GM23338 (cell line): ENCODE measurements around the gene SPACA4. TPM values are rescaled to one million over a fixed set of nuclear protein-coding genes. Genes with fewer than 3 reads are reported as not detected.
A peak's percentile ranks its signal among the peaks of the same experiment; 100 is the strongest.

Source experiments
- ATAC-seq: fragments of 200-7000 bp; cut with Tn5 transposase; 3 replicates; pipeline ENCODE4 v1.9.1; 2020
- DNase-seq: peaks from one replicate; pipeline ENCODE4 v3.0.0-alpha.2; 2015; ENCODE audit warnings: low spot score
- H2AFZ ChIP-seq: fragments of 200-600 bp; sonication (generic); 2 replicates; pipeline ENCODE4 v1.8.0; 2016; ENCODE audit warnings: antibody characterized with exemption, mild to moderate bottlenecking, moderate library complexity
- H3F3A ChIP-seq: fragments of 200-600 bp; sonication (generic); replicated peaks from 2 replicates; pipeline ENCODE4 v1.8.0; 2017; ENCODE audit warnings: antibody characterized with exemption, mixed run types, low read depth
- H3K27ac ChIP-seq: fragments of 200-600 bp; sonication (generic); 2 replicates; pipeline ENCODE4 v1.6.1; 2016; ENCODE audit warnings: low read depth
- H3K27me3 ChIP-seq: fragments of 200-600 bp; sonication (generic); 2 replicates; pipeline ENCODE4 v1.8.0; 2016; ENCODE audit warnings: mild to moderate bottlenecking, mixed run types, moderate library complexity; ENCODE audit not compliant: insufficient read depth
- H3K36me3 ChIP-seq: fragments of 200-600 bp; sonication (generic); 2 replicates; pipeline ENCODE4 v1.8.0; 2016; ENCODE audit warnings: mild to moderate bottlenecking; ENCODE audit not compliant: insufficient read depth
- H3K4me1 ChIP-seq: fragments of 200-600 bp; sonication (generic); 2 replicates; pipeline ENCODE4 v1.8.0; 2016; ENCODE audit warnings: mild to moderate bottlenecking, moderate library complexity; ENCODE audit not compliant: insufficient read depth
- H3K4me2 ChIP-seq: fragments of 200-600 bp; sonication (generic); 2 replicates; pipeline ENCODE4 v1.7.1; 2017; ENCODE audit warnings: mixed run types
- H3K4me3 ChIP-seq: fragments of 200-600 bp; sonication (generic); 2 replicates; pipeline ENCODE4 v1.6.1; 2016; ENCODE audit warnings: mixed run types
- H3K79me2 ChIP-seq: fragments of 200-600 bp; sonication (generic); replicated peaks from 2 replicates; pipeline ENCODE4 v1.8.0; 2017; ENCODE audit warnings: mild to moderate bottlenecking; ENCODE audit not compliant: insufficient read depth
- H3K9me2 ChIP-seq: fragments of 200-600 bp; sonication (generic); 2 replicates; pipeline ENCODE4 v1.8.0; 2017; ENCODE audit not compliant: insufficient read depth
- H4K20me1 ChIP-seq: fragments of 200-600 bp; sonication (generic); replicated peaks from 2 replicates; pipeline ENCODE4 v1.8.0; 2017; ENCODE audit warnings: mild to moderate bottlenecking; ENCODE audit not compliant: insufficient read depth
- H3K27ac Mint-ChIP-seq: 2 replicates; pipeline ENCODE4 v1.8.0; 2020; ENCODE audit warnings: inconsistent platforms, mild to moderate bottlenecking, moderate library complexity, mixed read lengths
- H3K27me3 Mint-ChIP-seq: 3 replicates; pipeline ENCODE4 v1.8.0; 2022; ENCODE audit warnings: low read depth, mild to moderate bottlenecking, moderate library complexity, mixed read lengths, inconsistent platforms; ENCODE audit not compliant: insufficient read depth, poor library complexity
- H3K36me3 Mint-ChIP-seq: 3 replicates; pipeline ENCODE4 v1.8.0; 2021; ENCODE audit warnings: low read depth, mild to moderate bottlenecking, inconsistent platforms, moderate library complexity, mixed read lengths
- H3K4me1 Mint-ChIP-seq: 3 replicates; pipeline ENCODE4 v1.8.0; 2020; ENCODE audit warnings: mild to moderate bottlenecking, inconsistent platforms, mixed read lengths
- H3K4me3 Mint-ChIP-seq: 3 replicates; pipeline ENCODE4 v1.8.0; 2021; ENCODE audit warnings: moderate library complexity, mild to moderate bottlenecking, inconsistent platforms, mixed read lengths
- H3K9me3 Mint-ChIP-seq: 3 replicates; pipeline ENCODE4 v1.8.0; 2020; ENCODE audit warnings: moderate library complexity, mild to moderate bottlenecking, inconsistent platforms, mixed read lengths
- CREB1 ChIP-seq: fragments of 250-450 bp; sonication (Bioruptor Pico); IDR thresholded peaks from 2 replicates; pipeline ENCODE4 v1.5.0; 2020; ENCODE audit warnings: low read depth, mild to moderate bottlenecking, moderate library complexity
- EZH2 ChIP-seq: fragments of 200-600 bp; sonication (generic); IDR thresholded peaks from one replicate; pipeline ENCODE4 v1.8.0; 2017; ENCODE audit warnings: antibody characterized with exemption, mild to moderate bottlenecking, low read depth; ENCODE audit not compliant: unreplicated experiment
- EZH2phosphoT487 ChIP-seq: fragments of 200-600 bp; sonication (generic); IDR thresholded peaks from one replicate; pipeline ENCODE4 v1.8.1; 2018; ENCODE audit warnings: antibody characterized with exemption; ENCODE audit not compliant: unreplicated experiment
- JUNB ChIP-seq: IDR thresholded peaks from one replicate; pipeline ENCODE4 v1.6.1; 2016; ENCODE audit warnings: antibody characterized with exemption; ENCODE audit not compliant: unreplicated experiment
- POLR2AphosphoS5 ChIP-seq: IDR thresholded peaks from 2 replicates; pipeline ENCODE4 v1.6.1; 2016; ENCODE audit warnings: antibody characterized with exemption, low read depth
- STAT1 ChIP-seq: IDR thresholded peaks from one replicate; pipeline ENCODE4 v1.6.1; 2016; ENCODE audit warnings: antibody characterized with exemption; ENCODE audit not compliant: unreplicated experiment
- ZNF114 ChIP-seq: fragments of 250-450 bp; sonication (Bioruptor Pico); IDR thresholded peaks from 2 replicates; pipeline ENCODE4 v1.5.0; 2020; ENCODE audit warnings: mild to moderate bottlenecking, moderate library complexity
- polyA plus RNA-seq: library from polyadenylated mRNA; unstranded; fragments of >200 nt; fragmentation: Nextera tagmentation; extraction: Ambion mirVana; gene quantifications from 2 replicates; pipeline ENCODE4 v1.2.1, GENCODE V29; 2016
- total RNA-seq: library from RNA; depleted of rRNA; stranded (reverse); fragments of >200 nt; shearing (Covaris generic); gene quantifications from 2 replicates; pipeline ENCODE4 v1.2.3, GENCODE V29; 2014
- TF ChIP-seq, protein P1 (sequence below): IDR thresholded peaks from one replicate; pipeline ENCODE4 v1.6.1; 2018; ENCODE audit warnings: antibody characterized with exemption; ENCODE audit not compliant: unreplicated experiment
- TF ChIP-seq, protein P2 (sequence below): IDR thresholded peaks from 2 replicates; pipeline ENCODE4 v1.6.1; 2016; ENCODE audit warnings: antibody characterized with exemption
- TF ChIP-seq, protein P3 (sequence below), 2 experiments: fragments of 200-600 bp in 1 of 2; sonication (generic) in 1 of 2; conservative IDR thresholded peaks; 2 replicates each; pipeline versions ENCODE4 v1.5.1 to v1.6.1; 2016 to 2017; ENCODE audit warnings: antibody characterized with exemption in 2 of 2, low read depth in 2 of 2, mild to moderate bottlenecking in 2 of 2, moderate library complexity in 1 of 2

Gene SPACA4
- total and polyA plus RNA-seq, 2 experiments from 2014 or later, result not detected

DNA sequence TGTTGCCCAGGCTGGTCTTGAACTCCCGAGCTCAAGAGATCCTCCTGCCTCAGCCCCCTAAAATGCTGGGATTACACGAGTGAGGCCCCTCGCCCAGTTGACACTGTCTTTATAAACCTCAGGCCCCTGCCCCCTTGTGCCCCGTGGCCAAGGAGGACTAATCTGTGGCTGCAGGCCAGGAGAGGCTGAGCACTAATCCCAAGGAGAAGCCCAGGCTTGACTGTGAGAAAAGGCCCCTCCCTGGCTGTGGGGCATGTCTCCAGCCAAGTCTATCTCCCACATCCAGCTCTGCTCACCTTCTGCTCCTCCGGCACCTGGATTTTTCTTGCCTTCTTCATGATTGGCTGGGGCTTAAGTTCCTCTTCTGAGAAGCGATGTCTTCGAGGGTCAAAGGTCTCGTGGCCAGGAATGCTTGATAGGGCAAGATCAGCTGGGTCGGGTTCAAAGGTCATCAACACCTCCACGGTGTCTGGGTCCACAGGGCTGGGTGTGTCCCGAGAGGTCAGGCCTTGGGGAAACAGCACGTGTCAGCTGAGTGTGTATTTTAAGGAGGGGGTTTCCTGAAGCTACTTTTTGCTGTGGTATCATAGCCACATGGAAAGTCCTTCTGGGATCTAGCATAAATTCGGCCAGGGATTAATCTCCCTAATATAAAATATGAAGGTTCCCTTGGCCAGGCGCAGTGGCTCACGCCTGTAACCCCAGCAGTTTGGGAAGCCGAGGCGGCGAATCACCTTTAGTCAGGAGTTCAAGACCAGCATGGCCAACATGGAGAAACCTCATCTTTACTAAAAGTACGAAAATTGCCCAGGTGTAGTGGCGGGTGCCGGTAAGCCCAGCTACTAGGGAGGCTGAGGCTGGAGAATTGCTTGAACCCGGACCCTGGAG lies 26.9 kb downstream of the SPACA4 start:
- H3K4me3 Mint-ChIP-seq, result peak overlapping the region; percentile 60; the same call in 2 of the 3 replicates
- H3K27ac Mint-ChIP-seq, result no peak overlapping the region
- Histone ChIP-seq H3K27me3 (peaks cover 14% of the 10 kb centered on the region), H3K4me3 (no peak overlapping the region), H3K27ac (no peak overlapping the region), H3K9me2 (no peaks in the 10 kb centered on the region), H3K79me2 (no peaks in the 10 kb centered on the region), H3K36me3 (no peaks in the 10 kb centered on the region), H2AFZ (no peak overlapping the region), H3K4me1 (peaks cover 24% of the 10 kb centered on the region), H3F3A (peaks cover 46% of the 10 kb centered on the region), H4K20me1 (no peaks in the 10 kb centered on the region), H3K4me2 (peak overlapping the region; percentile 69)
- peaks cover 31% of the 10 kb centered on the region for H3K4me1 Mint-ChIP-seq
- no peak for DNase-seq
- H3K36me3 Mint-ChIP-seq, result peaks cover 5% of the 10 kb centered on the region
- TF ChIP-seq, protein P1, sequence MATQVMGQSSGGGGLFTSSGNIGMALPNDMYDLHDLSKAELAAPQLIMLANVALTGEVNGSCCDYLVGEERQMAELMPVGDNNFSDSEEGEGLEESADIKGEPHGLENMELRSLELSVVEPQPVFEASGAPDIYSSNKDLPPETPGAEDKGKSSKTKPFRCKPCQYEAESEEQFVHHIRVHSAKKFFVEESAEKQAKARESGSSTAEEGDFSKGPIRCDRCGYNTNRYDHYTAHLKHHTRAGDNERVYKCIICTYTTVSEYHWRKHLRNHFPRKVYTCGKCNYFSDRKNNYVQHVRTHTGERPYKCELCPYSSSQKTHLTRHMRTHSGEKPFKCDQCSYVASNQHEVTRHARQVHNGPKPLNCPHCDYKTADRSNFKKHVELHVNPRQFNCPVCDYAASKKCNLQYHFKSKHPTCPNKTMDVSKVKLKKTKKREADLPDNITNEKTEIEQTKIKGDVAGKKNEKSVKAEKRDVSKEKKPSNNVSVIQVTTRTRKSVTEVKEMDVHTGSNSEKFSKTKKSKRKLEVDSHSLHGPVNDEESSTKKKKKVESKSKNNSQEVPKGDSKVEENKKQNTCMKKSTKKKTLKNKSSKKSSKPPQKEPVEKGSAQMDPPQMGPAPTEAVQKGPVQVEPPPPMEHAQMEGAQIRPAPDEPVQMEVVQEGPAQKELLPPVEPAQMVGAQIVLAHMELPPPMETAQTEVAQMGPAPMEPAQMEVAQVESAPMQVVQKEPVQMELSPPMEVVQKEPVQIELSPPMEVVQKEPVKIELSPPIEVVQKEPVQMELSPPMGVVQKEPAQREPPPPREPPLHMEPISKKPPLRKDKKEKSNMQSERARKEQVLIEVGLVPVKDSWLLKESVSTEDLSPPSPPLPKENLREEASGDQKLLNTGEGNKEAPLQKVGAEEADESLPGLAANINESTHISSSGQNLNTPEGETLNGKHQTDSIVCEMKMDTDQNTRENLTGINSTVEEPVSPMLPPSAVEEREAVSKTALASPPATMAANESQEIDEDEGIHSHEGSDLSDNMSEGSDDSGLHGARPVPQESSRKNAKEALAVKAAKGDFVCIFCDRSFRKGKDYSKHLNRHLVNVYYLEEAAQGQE, result no peak
- TF ChIP-seq JUNB (no peak), ZNF114 (no peak), EZH2 (no peak)
- TF ChIP-seq, protein P2, sequence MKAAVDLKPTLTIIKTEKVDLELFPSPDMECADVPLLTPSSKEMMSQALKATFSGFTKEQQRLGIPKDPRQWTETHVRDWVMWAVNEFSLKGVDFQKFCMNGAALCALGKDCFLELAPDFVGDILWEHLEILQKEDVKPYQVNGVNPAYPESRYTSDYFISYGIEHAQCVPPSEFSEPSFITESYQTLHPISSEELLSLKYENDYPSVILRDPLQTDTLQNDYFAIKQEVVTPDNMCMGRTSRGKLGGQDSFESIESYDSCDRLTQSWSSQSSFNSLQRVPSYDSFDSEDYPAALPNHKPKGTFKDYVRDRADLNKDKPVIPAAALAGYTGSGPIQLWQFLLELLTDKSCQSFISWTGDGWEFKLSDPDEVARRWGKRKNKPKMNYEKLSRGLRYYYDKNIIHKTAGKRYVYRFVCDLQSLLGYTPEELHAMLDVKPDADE, result no peak
- peaks cover 35% of the 10 kb centered on the region for H3K27me3 Mint-ChIP-seq
- no peak for ATAC-seq
- H3K9me3 Mint-ChIP-seq, result no peaks in the 10 kb centered on the region; the same call in 2 of the 3 replicates

DNA sequence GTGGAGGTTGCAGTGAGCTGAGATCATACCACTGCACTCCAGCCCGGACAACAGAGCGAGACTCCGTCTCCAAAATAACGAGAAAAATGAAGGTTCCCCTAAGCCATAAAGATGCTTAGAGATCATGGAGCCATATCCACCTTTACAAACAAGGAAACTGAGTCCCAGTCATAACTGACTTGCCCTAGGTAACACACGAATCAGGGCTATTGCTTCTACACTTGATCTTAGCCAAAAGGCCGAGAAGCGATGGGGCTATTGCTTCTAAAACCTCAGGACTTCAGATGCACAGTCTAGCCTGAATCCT lies 27.4 kb downstream of the SPACA4 start:
- no peak for ATAC-seq
- TF ChIP-seq CREB1 (CRISPR knock-in tag) (no peak), POLR2AphosphoS5 (no peak), EZH2phosphoT487 (no peak), STAT1 (no peak)
- TF ChIP-seq, protein P3, sequence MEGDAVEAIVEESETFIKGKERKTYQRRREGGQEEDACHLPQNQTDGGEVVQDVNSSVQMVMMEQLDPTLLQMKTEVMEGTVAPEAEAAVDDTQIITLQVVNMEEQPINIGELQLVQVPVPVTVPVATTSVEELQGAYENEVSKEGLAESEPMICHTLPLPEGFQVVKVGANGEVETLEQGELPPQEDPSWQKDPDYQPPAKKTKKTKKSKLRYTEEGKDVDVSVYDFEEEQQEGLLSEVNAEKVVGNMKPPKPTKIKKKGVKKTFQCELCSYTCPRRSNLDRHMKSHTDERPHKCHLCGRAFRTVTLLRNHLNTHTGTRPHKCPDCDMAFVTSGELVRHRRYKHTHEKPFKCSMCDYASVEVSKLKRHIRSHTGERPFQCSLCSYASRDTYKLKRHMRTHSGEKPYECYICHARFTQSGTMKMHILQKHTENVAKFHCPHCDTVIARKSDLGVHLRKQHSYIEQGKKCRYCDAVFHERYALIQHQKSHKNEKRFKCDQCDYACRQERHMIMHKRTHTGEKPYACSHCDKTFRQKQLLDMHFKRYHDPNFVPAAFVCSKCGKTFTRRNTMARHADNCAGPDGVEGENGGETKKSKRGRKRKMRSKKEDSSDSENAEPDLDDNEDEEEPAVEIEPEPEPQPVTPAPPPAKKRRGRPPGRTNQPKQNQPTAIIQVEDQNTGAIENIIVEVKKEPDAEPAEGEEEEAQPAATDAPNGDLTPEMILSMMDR (conservative IDR thresholded peaks at IDR 0.05; ENCODE audit: low read depth in 2 of 2), result no peak
- TF ChIP-seq, protein P1, result no peak

More for the DNA sequence above, 27.4 kb downstream of the SPACA4 start:
- Histone ChIP-seq H2AFZ (no peak overlapping the region), H3K27me3 (peaks cover 14% of the 10 kb centered on the region), H3K4me2 (peak overlapping the region; percentile 69), H3F3A (peaks cover 49% of the 10 kb centered on the region), H3K36me3 (no peaks in the 10 kb centered on the region), H4K20me1 (no peaks in the 10 kb centered on the region), H3K27ac (no peak overlapping the region), H3K4me1 (peaks cover 30% of the 10 kb centered on the region), H3K9me2 (no peaks in the 10 kb centered on the region), H3K4me3 (peak overlapping the region; percentile 29; the same call in 1 of the 2 replicates), H3K79me2 (no peaks in the 10 kb centered on the region)
- Mint-ChIP-seq H3K27ac (no peak overlapping the region), H3K4me1 (peaks cover 31% of the 10 kb centered on the region), H3K36me3 (peaks cover 11% of the 10 kb centered on the region), H3K4me3 (peak overlapping the region; percentile 60), H3K27me3 (peaks cover 36% of the 10 kb centered on the region), H3K9me3 (no peaks in the 10 kb centered on the region; the same call in 2 of the 3 replicates)
- no peak for DNase-seq
